ENCODE measurements around the gene HPSE.
A peak's percentile ranks its signal among the peaks of the same experiment; 100 is the strongest.
"Not testable (repeated sequence)": the region's sequence is repeated elsewhere in the genome, so short reads cannot be mapped to it uniquely, and the experiment has no call there.

Gene HPSE

DNA sequence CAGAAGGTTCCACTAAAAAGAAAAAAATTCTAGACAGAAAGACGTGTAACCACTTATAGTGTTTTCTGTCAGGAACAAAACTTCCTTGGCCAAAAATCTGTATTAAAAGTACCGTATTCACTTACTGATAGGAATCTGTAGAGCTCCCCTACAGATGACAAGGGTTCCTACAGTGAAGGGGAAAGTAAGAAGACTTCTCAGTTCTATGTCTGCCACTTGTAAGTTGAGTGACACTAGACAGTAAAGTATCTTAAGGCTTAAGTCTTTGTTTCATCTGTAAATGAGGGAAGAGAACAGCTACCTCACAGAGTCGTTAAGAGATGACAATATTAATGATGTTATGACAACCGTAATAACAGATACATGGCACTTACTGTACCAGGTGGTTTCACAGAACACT is 53.3 kb downstream of the HPSE start:
- no peak for DNase-seq

DNA sequence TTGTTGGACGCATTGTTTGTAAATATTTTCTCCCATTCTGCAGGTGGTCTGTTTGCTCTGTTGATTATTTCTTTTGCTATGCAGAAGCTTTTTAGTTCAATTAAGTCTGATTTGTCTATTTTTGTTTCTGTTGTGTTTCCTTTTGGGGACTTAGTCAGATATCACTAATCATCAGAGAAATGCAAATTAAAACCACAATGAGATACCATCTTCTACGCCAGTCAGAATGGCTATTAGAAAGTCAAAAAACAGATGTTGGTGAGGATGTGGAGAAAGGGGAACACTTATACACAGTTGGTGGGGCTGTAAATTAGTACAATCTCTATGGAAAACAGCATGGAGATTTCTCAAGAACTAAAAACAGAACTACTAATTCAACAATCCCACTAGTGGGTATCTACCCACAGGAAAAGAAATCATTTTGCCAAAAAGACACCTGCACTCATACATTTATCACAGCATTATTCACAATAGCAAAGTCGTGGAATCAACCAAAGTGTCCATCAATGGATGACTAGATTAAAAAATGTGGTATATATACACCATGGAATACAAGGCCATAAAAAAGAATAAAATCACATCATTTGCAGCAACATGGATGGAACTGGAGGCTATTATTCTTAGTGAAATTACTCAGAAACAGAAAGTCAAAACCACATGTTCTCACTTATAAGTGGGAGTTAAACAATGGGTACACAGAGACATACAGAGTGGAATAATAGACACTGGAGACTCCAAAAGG is 58.2 kb downstream of the HPSE start:
- no peak for DNase-seq

DNA sequence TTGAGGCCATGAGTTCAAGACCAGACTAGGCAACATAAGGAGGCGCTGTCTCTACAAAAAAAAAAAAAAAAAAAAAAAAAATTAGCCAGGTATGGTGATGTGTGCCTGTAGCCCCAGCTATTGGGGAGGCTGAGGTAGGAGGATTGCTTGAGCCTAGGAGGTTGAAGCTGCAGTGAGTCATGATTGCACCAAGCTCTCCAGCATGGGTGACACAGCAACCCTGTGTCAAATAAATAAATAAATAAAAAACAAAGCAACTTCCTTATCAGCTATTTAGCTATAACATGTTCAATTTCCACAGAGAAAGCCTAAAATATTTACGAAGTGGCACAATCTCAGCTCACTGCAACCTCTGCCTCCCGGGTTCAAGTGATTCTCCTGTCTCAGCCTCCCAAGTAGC is 60.7 kb downstream of the HPSE start:
- DNase-seq = not testable (repeated sequence)

DNA sequence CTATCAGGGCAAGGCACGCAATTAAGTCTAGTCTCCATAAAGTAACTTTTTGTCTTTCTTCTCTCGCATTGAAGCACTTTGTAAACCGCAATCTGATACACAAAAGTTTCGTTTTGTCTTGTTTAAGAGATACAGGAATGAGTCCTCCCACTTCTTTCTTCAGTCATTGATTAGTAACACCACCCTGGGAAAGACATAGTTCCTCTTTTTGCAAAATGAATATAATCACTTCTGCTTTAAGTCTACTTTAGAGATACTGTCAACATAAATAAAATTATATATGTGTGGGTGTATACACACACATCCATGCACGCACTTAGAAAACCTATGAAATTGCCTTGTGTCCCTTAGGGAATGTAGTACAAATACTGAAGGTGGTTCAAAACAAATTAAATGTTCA is 61.7 kb downstream of the HPSE start:
- DNase-seq = no peak

DNA sequence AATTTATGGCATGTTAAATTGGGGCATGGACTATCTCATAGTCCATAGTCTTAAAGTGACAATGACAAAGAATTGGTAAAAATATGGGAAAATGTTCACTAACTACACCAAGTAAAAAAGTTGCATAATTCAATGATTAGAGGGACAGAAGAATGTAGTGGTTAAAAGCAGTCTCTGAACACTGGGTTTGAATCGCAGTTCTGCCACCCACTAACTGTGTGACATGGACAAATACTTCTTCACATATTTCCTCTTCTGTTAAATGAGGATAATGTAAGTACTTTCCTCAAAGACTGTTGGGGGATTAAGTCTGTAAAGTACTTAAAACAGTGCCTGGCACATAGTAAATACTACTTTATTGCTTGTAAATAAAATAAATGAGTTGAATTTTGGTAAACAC is 65.4 kb downstream of the HPSE start:
- no peak for DNase-seq

DNA sequence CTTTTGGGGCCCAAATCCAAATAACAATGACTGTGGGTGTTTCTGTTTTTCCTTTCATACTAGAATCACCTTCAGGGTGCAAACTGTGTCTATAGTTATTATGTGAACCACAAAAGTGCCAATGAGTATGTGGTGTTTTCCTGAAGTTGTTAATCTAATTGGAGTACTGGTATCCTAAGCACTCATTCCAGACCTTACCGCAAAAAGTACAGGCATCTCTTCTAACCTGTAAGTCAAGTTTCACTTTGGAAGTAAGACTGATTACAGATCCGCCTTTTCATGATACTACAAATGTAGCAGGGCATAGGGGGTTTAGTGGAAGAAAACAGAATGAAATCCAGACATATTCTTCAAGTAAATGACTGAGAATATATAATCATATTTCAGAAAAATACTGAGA is 66.2 kb downstream of the HPSE start:
- DNase-seq = no peak

DNA sequence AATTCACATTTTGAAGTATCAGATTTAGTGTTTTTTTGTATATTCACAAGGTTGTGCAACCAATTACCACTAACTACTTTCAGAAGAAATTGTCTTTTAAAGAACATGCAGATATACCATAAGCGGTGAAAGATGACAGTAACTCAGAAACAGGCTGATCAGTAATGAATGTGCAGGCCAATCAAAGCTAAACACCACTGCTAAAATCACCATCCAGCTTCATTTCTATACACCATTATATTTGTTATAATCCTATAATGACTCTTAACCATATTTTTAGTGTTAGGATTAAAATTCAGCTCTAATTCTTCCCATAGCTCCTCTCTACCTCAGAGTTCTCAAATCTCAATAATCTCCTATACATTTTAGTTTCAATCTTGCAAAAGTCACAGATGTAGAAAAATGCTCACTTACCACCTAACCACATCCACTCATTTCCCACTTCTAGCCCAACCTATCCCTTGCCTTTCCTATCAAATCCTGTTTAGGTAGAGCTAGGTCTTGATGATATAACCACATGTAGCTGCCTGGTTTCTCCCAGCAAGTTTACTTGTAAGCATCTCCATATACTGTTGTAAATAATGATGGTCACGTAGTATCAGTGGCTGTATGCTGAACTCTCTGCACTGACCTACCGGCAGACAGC is 66.7 kb downstream of the HPSE start:
- no peak for DNase-seq

DNA sequence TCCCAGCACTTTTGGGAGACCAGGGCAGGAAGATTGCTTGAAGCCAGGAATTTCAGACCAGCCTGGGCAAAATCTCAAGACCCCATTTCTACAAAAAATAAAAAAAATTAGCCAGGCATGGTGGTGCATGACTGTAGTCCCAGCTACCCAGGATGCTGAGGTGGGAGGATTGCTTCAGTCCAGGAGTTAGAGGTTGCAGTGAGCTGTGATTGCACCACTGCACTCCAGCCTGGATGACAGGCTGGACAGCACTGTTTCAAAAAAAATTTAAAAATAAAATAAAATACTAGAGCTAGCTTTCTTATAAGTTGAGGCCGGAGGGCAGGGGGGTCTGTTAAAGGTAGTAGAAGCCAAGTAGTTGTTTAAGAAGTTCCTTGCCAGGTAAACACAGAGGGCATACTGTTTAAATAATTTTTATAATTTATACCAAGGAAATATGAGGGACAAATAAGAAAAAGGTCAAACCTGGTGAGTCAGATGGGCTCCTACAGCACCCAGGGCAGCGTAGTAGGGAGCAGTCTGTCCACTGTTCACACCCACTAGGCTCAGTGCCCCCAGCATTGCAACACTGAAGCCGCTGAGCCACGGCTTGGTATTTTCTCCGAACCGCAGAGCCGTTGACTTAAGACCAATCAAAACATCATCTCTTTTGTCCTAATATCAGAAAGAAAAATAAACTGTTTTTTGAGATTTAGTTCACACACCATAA is 67.4 kb downstream of the HPSE start:
- DNase-seq = no peak

DNA sequence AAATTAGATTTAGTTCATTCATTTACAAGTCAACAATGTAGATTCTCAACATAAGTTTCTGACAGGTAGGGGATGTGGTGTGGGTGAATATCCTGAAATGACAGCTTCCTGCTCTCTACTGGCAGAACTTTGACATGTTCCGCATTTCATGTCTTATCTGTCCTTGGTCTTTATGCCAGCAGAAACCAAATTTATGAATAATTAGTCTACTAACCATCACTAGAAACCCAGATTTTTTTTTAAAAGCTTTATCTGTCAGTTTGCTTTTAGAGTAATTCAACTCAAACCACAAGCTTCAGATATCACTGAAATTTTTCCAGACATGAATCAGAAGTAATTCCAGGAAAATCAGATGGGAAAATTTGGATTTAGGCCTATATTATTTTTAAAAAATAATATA is 68.0 kb downstream of the HPSE start:
- DNase-seq = no peak

DNA sequence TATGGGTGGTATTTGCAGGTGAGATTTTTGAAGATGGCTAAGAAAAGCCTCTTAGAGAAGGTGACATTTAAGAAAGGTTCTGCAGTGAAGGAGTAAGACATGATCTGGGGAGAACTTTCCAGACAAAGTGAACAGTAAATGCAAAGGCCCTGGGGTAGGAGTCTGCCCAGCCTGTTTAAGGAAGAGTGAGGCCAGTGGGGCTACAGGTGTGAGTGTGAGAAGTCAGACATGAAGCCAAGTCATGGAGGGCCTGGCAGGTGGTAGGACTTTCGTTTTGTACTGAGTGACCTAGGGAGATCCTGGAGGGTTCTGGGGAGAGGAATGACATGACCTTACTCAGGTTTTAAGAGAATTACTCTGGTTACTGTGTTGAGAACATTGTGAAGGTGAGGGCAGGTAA is 71.5 kb downstream of the HPSE start:
- DNase-seq = no peak

DNA sequence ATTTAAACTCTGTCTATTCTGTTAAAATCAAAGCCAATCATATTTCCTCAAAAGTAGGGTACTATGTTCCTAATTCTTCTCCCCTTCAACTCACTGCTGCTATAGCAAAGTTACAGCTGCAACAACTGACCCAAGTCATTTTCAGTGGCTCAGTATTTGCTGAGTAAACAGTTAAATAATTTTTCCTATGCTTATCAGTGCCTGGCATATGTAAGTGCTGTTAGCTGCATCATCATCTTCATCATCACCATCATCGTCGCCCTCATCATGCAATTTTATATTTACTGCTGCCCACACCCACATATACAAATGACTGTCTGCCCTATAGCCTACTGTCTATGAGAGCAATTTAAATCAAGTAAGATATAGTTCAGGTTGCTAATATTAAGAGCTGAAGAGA is 72.0 kb downstream of the HPSE start:
- DNase-seq = no peak

DNA sequence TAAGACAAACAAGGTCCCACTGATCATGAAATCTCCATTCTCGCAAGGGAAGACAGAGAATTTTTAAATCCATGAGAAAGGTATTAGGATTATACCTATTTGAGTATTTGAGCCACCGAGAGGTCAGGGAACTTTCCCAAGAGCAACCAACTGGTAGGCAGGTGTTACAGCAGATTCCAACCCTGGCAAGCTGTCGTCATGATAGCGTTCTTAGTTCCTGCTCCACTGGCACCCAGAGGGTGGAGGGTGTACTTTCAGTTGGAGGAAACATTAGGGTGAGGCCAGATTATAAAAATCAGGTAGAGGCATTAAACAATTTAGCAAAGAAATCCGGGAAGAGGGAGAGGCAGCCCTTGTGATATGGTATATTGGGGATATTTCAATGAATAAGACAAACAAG is 73.3 kb downstream of the HPSE start:
- DNase-seq = no peak

DNA sequence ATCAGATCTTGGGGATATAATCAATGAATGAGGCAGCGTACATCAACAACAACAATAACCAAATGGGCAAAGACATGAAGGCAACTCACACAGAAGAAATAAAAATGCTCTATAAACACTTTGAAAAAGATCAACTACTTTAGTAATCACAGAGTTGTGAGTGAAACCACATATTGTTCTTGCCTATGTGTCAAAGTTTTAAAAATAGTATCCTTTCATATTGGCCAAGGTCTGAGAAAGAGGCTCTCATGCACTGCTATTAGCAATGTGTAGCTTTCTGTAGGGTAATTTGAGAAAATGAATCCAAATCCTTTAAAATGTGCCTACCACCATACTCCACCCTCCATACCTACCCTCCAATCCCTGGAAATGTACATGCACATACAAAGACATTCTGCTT is 75.1 kb downstream of the HPSE start:
- no peak for DNase-seq

DNA sequence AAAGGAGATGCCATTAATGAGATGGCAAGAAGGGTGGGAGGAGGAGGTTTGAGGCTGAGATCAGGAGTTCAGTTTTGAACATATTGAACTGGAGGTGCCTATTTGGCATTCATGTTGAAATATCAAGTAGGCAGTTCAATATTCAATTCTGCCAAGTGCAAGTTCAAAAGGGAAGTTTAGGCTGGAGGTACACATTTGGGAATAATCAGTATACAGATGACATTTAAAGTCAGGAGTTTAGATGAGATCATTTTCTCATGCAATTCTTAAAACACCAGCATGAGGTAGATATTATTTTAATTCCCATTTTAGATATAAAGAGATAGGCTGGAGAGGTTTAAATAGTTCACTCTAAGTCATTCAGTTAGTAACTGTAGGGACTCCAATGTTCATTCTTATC is 76.2 kb downstream of the HPSE start:
- DNase-seq = no peak

DNA sequence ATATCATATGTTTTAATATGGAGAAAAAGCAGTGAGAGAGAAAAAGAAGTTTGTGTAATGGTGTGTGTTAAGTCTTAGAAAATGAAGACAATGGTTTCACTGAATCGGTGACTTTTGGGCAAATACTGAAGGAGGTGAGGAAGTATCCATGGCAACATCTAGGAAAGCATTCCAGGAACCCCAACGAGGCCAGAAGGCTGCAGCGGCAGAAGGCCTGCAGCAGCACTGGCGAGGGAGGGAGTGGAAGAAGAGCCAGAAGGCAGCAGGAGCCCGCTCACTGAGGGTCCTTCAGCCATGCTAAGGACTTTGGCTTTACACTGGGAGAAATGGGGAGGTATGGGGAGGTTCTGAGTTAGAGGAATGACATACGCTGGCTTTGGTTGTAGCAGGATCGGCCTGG is 76.8 kb downstream of the HPSE start:
- no peak for DNase-seq

DNA sequence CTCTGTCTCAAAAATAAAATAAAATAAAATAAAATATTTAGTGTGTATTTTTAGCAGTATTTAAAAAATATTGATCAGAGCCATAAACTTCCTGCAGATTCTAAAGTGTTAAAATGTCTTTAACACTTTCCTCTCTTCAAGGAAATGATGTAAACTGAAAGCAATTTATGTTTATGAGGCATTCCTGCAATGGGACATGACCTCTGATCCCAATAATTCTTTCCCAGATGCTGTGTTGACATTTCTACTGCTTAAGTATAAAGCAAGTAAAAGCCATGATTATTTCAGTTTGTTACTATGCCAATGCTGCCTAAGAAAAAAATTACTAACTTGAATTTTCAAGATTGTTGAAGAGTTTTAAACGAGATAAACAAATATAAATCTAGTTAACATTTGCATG is 79.1 kb downstream of the HPSE start:
- no peak for DNase-seq

DNA sequence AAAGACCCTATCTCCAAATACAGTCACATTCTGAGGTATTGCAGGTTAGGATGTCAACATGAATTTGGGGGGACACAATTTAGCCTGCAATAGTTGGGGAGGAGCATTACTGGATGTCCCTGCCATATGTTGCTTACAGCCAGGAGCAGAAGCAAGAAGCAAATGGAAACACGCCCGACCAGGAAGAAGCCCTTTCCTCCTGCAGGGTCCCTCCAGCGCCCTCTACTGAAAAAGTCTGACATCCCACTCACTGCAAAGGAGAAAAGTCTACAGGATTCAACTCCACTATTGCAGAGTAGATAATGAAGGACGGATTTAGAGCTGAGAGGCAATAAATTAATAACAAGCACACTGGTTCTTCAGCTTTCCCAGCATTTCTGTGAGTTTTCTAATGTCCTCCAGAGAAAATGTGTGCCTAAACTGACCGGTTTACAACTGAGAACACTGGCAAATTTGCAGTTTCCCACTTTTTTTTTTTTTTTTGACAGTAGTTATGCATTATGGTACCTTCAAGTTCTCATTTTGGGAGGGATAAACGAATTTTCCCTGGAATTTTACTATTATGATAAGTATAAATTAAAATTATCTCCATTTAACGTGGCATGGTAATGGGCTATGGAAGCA is 81.8 kb downstream of the HPSE start:
- peak; percentile 51 for DNase-seq

DNA sequence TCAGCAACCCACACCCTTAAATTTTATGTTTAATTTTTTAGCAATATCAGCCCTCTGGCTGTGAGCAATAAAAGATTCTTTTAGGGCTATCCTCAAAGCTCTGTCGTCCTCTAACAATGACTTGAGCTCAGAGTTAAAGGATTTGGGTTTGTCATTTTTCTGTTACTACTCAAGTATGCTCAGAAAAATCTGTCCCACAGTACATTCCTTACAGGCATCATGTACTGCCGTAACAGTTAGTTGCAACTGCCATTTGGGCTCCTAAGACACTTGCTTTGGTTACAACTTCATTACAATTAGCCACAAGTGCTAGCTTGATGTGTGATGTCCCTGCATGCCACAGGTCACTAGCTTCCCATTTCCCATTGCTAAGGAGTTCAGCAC is 83.2 kb downstream of the HPSE start:
- DNase-seq = no peak

DNA sequence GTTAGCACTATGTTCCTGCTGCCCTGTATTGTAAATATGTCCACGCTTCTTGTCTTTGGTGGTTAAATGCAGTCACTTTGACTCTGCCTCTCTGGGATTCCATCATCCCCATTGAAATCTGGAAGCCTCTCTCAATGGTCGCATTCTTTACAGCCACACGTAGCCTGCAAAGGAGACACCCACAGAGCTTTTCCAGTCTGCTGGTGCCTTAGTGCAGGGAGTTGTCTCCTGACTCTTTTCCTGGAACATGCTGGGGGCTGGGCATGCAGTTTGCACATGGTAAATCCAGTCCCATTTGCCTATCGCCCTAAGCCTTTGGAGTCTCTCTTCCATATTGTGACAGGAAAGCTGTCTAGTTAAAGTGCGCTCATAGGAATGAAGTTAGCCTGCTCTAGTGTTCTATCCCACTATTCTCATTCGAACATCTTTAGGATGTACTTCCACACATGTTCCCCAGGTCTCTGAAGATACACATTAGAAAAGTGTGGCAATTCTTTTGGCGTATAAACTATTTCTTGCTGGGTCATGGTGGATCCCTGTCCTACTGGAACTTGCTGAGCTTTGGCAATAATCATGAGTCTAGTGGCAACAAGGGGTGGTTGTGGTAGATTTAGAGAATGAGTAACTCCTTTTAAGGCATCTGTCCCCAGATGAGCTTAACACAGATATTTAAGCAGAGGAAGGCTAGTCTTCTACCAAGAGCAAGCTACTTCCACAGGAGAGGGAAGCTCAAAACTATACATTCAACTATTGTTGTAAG is 83.8 kb downstream of the HPSE start:
- no peak for DNase-seq

DNA sequence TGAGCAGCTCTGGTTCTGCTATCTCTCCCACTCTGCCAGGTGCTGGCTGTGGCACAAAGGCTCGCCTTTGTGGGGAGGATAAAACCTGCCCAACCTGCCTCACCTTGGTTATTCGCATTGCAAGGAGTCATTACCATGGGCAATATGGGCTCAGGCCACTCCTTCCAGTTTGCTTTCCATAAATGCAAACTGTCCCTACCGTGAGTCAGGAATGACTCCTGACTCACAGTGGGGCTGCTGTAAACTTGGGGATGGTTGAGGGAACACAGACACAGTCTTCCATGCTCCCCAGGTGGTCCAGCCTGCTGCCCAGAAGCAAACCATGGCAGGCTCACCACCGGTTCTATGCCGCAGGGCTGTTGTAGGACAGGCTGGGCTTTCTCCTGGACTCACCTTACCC is 86.2 kb downstream of the HPSE start:
- DNase-seq = no peak

DNA sequence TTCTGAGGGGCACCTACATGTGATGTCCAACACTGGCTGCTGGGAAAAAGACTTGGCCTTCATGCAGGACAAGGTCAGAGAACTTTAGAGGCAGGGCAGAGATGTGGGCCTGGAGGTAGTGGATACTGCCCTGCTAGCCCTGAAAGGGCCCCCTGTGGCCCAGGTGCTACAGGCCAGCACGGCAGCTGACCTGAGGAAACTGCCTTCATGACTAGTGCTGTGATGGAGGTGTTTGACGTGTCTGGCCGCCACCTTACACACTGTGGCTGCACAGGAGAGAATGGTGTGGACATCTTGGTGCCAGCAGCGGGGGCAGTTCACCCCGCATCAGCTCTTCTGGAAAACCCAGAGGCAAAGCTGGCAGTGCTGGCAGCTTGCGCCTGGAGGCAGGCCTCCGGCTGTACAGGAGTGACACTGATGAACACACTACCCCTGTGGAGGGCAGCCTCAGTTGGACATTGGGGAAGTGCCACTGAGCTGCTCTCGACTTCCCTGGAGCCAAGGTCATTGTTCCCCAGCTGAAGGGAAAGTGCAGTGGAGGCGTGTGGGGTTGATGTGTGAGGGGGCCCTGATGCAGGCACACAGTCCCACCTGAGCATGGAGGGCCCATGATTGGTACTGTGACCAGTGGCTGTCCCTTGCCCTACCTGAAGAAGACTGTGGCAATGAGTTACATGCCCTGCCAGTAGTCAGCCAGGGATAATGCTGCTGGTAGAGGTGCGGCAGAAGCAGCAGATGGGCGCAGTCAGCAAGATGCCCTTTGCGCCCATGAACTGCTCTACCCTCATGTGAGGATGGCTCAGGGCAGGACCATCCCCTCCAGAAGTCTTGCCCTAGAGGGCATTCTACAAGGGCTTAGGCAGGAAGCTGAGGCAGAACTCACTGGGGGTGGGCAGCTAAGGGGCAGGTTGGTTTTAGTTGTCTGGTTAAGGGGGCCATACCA is 87.0 kb downstream of the HPSE start:
- no peak for DNase-seq
